GM20431 (cell line): ENCODE measurements around the gene PLCH1.

Experiments
- in situ Hi-C: fragments of 300-500 bp; cut with MseI, MboI; formaldehyde crosslinking; loops from one replicate; pipeline ENCODE4 v1.15.0; 2020; ENCODE audit warnings: low sequenced_read_pairs; ENCODE audit not compliant: unreplicated experiment

Gene PLCH1

GRCh38 chr3:155339052-155339451 lies 405.8 kb downstream of the PLCH1 start:
- in situ Hi-C loops: no loop called here

DNA sequence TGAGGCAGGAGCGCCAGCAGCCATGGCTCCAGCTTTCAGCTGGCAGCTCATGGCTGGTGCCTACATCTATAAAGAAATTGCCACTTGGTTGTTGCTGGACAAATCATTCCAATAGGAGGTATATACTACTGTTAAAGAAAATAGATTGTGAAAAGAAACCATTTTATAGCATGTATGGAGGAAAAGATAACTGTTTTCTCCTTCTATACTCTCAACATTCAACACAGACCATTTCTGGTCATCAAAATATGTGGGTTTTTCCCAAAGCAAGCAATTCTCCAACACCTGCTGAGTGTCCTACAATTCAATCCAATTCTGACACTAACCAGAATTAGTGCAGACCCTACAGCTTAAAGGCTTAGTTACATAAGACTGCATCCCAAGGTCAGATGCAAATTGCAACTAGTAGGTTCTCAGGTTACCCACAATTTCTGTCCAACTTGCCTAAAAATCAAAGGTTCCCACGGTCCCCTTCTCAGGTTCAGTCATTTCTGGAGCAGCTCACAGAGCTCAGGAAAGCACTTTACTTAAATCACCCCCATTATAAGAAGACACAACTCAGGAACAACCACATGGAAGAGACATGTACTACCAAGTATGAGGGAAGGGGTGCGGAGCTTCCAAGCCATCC lies 409.0 kb downstream of the PLCH1 start:
- in situ Hi-C loops: no loop called here

DNA sequence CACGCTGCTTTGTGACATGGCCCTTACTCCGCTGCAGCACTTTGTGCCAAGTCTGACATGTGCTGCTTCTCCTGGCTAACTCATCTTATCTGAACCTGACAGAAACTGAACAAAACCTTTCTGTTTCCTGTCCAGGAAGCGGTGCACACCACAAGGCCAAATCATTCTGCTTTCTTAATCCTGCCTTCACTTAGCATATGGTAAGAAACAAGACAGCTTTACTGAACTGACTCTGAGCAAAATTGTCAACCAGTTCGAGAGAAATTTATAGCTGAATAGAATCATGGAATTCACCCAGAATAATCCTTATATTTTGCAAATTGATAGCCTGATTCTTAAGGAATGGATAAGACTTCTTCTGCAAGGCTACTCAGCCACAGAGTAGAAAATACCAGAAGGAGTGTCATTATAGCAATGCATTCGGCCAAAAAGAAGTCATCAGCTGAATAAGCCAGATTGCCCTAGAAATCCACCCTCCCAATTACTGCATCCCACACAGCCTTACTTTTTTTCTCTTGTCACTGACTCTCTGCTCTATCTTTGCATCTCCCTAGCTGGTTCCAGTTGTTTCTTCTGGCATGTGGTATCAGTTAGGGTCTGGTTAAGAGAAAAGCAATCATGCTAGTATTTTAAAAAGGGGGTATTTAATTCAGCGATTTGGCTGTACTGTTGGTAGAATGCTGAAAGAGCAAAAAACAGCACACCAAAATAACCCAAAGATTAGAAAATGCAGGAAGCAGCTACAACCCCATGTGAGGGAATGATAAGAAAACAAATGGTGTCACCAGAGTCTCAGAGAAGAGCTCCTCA lies 409.8 kb downstream of the PLCH1 start:
- in situ Hi-C loops: no loop called here

- in situ Hi-C loops: no loop called here
These were observed 410.5 kb downstream of the PLCH1 start for GRCh38 chr3:155334215-155334913.

GRCh38 chr3:155332716-155333115 lies 412.2 kb downstream of the PLCH1 start:
- in situ Hi-C loops: no loop called here

GRCh38 chr3:155331078-155331477 lies 413.8 kb downstream of the PLCH1 start:
- in situ Hi-C loops: no loop called here

GRCh38 chr3:155330370-155330769 lies 414.5 kb downstream of the PLCH1 start:
- in situ Hi-C loops: no loop called here

- in situ Hi-C loops: no loop called here
These were observed 415.3 kb downstream of the PLCH1 start for GRCh38 chr3:155329513-155330048.

DNA sequence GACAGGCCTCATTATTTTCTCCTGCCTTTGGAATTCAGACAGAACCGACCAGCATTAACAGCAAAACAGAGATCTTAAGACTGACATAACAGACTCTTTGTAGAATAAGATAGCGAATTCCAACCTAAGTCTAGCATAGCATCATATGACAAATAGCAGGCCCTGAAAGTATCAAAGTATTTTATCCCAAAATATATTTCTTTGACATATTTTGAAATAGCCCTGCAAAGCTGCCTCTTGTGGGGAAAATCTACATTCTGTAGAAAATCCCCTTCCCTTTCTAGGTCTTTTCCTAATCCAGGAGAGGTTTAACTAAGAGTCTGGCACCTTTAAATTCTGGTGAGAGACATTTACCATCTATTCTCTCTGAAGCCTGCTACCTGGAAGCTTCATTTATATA lies 417.0 kb downstream of the PLCH1 start:
- in situ Hi-C loops: no loop called here

DNA sequence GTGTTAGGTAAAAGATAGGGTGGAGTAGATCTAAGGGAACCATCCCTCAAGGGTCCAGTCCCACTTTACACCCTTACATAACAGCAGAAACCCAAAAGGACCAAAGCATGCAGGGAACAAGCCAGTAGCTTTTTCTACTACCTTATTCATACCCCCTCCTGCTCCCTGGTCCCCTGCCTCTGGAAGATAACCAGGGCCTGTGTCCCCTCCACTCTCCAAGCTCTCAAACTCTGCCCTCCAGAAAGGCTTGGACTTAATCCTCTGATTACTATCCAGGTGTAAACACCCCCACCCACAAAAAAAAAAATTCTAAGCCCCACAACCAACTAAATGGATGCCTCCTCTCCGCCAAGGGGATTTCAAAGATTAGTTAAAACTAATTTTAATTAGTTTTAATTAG lies 417.4 kb downstream of the PLCH1 start:
- in situ Hi-C loops: no loop called here

DNA sequence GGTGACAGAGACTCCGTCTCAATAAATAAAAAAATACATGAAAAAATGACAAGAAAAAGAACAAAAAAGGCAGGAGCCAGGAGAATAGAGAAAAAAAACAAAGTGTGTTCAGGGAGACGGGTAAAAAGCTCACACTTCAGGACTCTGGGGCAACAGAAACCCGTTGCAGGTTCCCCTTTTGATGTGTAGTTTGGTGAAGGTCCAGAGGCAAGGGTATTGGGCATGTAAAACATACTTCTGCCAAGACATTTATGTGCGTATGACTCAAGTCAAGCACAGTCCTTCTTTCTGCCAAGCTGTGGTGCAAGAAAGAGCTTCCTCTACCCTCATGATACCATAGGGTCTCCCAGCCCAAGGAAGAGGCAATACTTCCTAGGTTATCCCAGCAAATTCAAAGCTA lies 418.0 kb downstream of the PLCH1 start:
- in situ Hi-C loops: no loop called here

- in situ Hi-C loops: no loop called here
These were observed 418.6 kb downstream of the PLCH1 start for GRCh38 chr3:155326244-155326643.
